ENCODE results near the gene CXCL14. TPM values are rescaled to one million over a fixed set of nuclear protein-coding genes. Genes with fewer than 3 reads are reported as not detected.

Gene CXCL14, protein sequence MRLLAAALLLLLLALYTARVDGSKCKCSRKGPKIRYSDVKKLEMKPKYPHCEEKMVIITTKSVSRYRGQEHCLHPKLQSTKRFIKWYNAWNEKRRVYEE
- 0.18 and 0.33 TPM in 2 replicates for total RNA-seq (ENCODE audit: low replicate concordance)

DNA sequence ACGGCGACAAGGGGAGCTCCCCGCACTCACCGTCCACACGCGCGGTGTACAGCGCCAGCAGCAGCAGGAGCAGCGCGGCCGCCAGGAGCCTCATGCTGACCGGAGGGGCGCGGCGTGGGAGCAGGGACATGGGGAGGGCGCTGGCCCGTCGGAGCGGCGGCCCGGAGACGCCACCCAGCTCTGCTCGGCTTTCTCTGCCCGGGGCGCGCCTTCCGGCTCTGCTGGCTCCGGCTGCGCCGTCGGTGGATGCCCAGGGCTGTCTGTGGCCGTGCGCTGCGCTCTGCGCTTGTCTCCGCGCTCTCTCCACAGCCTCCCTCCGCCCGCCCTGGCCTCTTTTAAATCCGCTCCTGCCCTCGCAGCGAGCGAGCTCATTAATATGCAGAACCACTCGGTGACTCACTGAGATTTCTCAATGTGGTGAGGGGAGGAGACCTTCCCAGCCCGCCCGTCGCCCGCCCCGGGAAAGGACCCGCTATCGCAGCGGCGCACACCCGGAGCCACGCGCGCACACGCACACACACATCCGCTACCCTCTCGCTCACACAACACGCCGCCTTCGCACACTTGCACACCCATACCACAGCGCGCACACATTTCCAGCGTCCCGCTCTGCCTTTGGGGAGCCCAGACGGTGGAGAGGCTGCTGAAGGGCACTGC, at the start of gene CXCL14:
Gene CXCL14, minus strand, starts transcription at position 307 of the 657 bp plus-strand sequence. Its CDS starts 213 bp downstream, at position 94.
- TF ChIP-seq, protein P1, sequence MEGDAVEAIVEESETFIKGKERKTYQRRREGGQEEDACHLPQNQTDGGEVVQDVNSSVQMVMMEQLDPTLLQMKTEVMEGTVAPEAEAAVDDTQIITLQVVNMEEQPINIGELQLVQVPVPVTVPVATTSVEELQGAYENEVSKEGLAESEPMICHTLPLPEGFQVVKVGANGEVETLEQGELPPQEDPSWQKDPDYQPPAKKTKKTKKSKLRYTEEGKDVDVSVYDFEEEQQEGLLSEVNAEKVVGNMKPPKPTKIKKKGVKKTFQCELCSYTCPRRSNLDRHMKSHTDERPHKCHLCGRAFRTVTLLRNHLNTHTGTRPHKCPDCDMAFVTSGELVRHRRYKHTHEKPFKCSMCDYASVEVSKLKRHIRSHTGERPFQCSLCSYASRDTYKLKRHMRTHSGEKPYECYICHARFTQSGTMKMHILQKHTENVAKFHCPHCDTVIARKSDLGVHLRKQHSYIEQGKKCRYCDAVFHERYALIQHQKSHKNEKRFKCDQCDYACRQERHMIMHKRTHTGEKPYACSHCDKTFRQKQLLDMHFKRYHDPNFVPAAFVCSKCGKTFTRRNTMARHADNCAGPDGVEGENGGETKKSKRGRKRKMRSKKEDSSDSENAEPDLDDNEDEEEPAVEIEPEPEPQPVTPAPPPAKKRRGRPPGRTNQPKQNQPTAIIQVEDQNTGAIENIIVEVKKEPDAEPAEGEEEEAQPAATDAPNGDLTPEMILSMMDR (IDR thresholded peaks at IDR 0.05; ENCODE audit: insufficient read depth, low read length): no peak
- DNase-seq (ENCODE audit: low read depth): peak; percentile 28

DNA sequence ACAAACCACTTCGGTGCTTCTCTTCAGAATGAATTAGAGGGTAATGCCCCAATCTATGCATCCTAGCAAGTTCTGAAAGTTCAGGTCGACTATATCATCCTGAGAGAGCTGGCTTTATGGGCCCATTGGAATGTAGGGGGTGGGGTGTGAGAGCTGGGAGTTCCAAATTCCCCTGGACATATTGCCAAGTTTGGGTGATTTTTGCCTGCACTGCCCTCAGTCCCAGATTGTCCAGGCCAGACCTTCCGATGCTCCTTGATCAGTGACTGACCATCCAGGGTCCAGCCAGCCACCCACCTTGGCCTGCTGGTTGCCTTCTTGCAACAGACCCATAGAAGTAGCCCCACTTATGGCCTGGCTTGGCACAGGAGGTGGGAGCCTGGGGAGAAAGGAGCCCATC, 47.8 kb upstream of the CXCL14 start:
- no peak for DNase-seq (ENCODE audit: low read depth)
- H3K4me3 ChIP-seq (ENCODE audit: low read depth, low read length): no peak overlapping the region
- TF ChIP-seq, protein P1 (IDR thresholded peaks at IDR 0.05; ENCODE audit: insufficient read depth, low read length): no peak

More for the DNA sequence above, at the start of gene CXCL14:
- no peak within 1 kb of the TSS for H3K4me3 ChIP-seq (ENCODE audit: low read depth, low read length)

DNA sequence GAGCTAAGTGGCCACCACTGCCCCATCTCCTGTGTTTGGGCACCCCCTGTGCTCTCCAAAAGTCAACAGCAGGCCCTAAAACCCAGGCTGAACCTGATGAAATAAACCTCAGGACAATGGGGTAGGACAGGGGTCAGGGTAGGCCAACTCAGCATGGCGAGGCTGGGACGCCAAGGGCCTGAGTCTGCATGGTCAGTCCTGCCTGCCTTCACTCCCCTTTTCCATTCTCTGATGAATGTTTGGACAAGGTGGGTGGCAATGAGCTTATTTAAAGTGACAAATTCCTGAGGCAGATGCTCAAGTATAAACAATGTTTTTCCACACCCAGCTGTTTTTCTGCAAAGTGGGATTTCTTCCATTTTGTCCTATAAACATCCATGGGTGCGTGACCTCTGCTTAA, 47.2 kb upstream of the CXCL14 start:
- no peak for DNase-seq (ENCODE audit: low read depth)
- no peak overlapping the region for H3K4me3 ChIP-seq (ENCODE audit: low read depth, low read length)
- TF ChIP-seq, protein P1 (IDR thresholded peaks at IDR 0.05; ENCODE audit: insufficient read depth, low read length): no peak

DNA sequence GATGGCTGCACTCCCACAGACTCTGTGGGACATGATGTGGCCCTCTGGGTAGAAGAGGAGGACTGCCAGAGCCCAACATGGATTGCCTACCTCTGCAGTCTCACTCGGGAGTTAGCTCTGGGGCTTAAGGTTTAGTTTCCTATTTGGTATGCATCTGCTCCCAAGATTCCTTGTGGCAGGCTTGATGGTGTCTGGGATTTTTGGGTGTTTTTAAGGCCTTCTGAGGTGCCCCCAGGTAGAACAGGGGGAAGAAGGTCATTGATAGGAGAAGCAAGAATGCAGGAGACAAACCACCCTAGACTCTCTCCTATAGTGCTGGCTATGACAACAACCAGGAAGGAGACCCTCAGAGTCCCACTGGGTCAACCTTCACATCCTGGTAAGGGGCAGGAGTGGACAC, 46.7 kb upstream of the CXCL14 start:
- TF ChIP-seq, protein P1 (IDR thresholded peaks at IDR 0.05; ENCODE audit: insufficient read depth, low read length): no peak
- no peak overlapping the region for H3K4me3 ChIP-seq (ENCODE audit: low read depth, low read length)
- no peak for DNase-seq (ENCODE audit: low read depth)

DNA sequence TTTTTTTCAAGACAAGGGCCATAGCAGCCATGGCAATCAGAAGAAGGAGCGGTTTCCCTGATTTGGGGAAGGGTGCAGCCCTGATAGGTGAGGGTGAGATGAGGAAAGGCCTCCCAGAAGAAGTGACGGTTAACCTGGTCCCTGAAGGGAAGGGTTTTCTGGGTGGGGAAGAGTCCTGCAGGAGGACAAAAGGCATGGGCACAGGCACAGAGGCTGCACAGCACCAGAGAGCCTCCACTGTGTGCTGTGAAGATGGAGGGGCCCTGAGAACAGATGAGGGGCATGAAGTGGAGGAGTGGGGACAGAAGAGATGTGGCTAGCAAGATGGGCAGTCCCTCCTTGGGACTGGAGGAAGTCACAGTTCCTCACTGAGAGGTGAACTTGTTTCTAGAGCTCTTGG, 46.3 kb upstream of the CXCL14 start:
- TF ChIP-seq, protein P1 (IDR thresholded peaks at IDR 0.05; ENCODE audit: insufficient read depth, low read length): no peak
- no peak for DNase-seq (ENCODE audit: low read depth)
- H3K4me3 ChIP-seq (ENCODE audit: low read depth, low read length): no peak overlapping the region

DNA sequence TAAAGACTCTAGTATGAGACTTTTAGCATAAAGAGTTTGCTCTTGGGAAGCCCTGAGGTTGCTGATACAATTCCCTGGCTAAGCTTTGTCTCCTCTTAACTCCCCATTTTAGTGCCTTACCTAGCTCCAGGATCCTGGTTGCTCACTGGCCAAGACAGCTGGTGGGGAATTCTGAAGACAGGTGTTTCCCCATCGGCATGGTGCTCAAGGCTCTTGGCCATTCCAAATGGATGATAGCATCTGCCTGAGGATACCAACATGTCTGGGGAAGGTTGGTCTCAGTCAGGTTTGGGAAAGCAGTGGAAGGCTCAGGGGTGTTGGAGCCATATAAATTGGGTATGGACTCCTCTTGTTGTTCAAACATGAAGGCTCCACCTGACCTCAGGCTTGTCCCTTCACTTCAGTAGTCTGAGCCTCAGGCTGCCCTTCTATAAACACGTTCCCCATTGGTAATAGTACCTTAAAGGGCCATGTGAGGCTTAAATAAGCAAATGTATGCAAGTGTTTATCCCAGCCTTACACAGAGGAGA, 44.5 kb upstream of the CXCL14 start:
- DNase-seq (ENCODE audit: low read depth): no peak

More for the DNA sequence above, 44.5 kb upstream of the CXCL14 start:
- H3K4me3 ChIP-seq (ENCODE audit: low read depth, low read length): no peak overlapping the region
- TF ChIP-seq, protein P1 (IDR thresholded peaks at IDR 0.05; ENCODE audit: insufficient read depth, low read length): no peak

Measured in fibroblast of the aortic adventitia (primary cell).